Endothelial cell of umbilical vein (primary cell): ENCODE data around the gene SLC12A8.

ENCODE experiments used
- EZH2 ChIP-seq: IDR thresholded peaks from 2 replicates; pipeline ENCODE4 v1.6.1; 2012; ENCODE audit warnings: borderline replicate concordance, low read depth, mild to moderate bottlenecking, moderate library complexity, low read length, inconsistent platforms; ENCODE audit not compliant: severe bottlenecking
- POLR2AphosphoS5 ChIP-seq: IDR thresholded peaks from 2 replicates; pipeline ENCODE4 v1.6.1; 2012; ENCODE audit warnings: low read depth, mild to moderate bottlenecking, control low read depth, low read length, moderate library complexity; ENCODE audit not compliant: insufficient read depth

GRCh38 chr3:125039131-125040100 is 173.1 kb downstream of the SLC12A8 start:
- TF ChIP-seq EZH2 (no peak), POLR2AphosphoS5 (no peak)
